Epithelial cell of proximal tubule (primary cell): ENCODE data around the gene PAQR6. TPM values are rescaled to one million over a fixed set of nuclear protein-coding genes. Genes with fewer than 3 reads are reported as not detected.

Source experiments
- DNase-seq: peaks from one replicate; pipeline ENCODE4 v3.0.0-alpha.2; 2011; ENCODE audit warnings: low read depth
- H3K4me3 ChIP-seq: 2 replicates; pipeline ENCODE4 v1.5.1; 2011; ENCODE audit warnings: low read depth, mild to moderate bottlenecking, low read length
- CTCF ChIP-seq: conservative IDR thresholded peaks from 2 replicates; pipeline ENCODE4 v1.5.1; 2012; ENCODE audit warnings: low read depth, mild to moderate bottlenecking, low read length
- total RNA-seq: library from RNA; depleted of rRNA; stranded (reverse); fragments of >200 nt; gene quantifications from 2 replicates; pipeline ENCODE4 v1.2.3, GENCODE V29; 2015

PAQR6 gene
- total RNA-seq, 1 donor from 2014 or later, result 1.5 TPM

GRCh38 chr1:156236164-156236563 lies 11.7 kb downstream of the PAQR6 start:
- no peak overlapping the region for H3K4me3 ChIP-seq
- no peak for DNase-seq
- no peak for TF ChIP-seq CTCF

GRCh38 chr1:156233426-156234127 lies 14.3 kb downstream of the PAQR6 start:
- no peak overlapping the region for H3K4me3 ChIP-seq
- TF ChIP-seq CTCF, result no peak
- no peak for DNase-seq

- no peak for TF ChIP-seq CTCF
- H3K4me3 ChIP-seq, result no peak overlapping the region
- no peak for DNase-seq
Observed at GRCh38 chr1:156232201-156232894, 15.5 kb downstream of the PAQR6 start.

- no peak for TF ChIP-seq CTCF
- H3K4me3 ChIP-seq, result no peak overlapping the region
- DNase-seq, result no peak
Observed at GRCh38 chr1:156230473-156230837, 17.4 kb downstream of the PAQR6 start.

GRCh38 chr1:156229809-156230472 lies 17.9 kb downstream of the PAQR6 start:
- H3K4me3 ChIP-seq, result no peak overlapping the region
- no peak for DNase-seq
- TF ChIP-seq CTCF, result no peak

- no peak for DNase-seq
- H3K4me3 ChIP-seq, result no peak overlapping the region
- no peak for TF ChIP-seq CTCF
Observed at GRCh38 chr1:156228501-156228900, 19.4 kb downstream of the PAQR6 start.
